Measurements from ENCODE around the gene HS1BP3.

Gene HS1BP3

DNA sequence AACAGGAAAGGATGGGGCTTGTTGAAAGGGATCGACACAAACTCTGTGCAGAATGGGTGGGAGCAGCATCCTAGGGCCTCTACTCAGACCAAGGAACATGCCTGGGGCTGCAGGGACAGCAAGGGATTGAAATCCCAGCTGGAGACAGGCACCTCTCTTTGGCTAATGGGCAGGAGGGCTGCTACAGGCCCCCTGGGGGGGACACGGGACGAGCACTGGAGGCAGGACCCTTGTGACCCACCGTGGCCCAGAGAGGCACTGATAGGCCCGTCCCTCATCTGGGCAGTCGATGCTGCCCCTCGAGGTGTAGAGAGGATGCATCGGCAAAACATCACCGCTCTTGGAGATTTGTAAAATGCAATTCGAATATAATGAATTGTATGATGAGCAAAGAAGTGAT is 5.1 kb downstream of the HS1BP3 start:
- no peak for DNase-seq (ENCODE audit: low spot score)

DNA sequence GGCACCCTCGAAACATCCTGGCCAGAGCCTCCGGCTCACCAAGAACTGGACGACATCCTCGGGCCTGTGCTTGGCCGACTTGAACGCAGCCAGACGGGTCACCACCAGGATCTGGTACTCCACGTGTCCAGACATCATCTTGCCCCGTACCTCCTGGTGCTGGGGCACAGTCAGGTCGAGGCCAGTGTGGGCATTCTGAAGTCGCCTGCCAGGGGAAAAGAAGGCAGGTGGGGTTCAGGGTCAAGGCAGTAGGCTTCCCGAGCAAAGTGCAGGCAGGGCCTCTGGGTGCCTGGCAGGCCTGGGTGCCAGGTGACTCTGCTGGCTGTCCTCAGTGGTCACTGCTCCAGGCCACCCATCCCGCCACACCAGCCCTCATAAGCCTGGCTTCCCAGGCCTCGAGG is 5.6 kb downstream of the HS1BP3 start:
- DNase-seq (ENCODE audit: low spot score), result no peak

DNA sequence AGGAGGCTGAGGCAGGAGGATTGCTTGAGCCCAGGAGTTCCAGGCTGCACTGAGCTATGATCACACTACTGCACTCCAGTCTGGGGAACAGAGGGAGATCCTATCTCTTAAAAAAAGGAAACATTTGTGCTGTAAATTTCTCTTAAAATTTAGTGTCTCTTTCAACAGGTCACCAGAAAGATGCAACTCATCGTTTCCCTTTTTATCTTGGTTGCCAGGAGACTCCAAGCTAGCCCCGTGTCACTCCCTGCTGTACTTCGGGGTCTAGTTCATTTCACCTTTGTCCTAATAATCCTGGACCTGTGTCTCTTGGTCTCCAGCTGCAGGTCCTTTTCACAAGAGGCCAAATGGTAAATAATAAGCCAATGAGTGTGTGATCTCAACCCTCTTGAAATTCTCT is 7.1 kb downstream of the HS1BP3 start:
- DNase-seq (ENCODE audit: low spot score), result no peak

DNA sequence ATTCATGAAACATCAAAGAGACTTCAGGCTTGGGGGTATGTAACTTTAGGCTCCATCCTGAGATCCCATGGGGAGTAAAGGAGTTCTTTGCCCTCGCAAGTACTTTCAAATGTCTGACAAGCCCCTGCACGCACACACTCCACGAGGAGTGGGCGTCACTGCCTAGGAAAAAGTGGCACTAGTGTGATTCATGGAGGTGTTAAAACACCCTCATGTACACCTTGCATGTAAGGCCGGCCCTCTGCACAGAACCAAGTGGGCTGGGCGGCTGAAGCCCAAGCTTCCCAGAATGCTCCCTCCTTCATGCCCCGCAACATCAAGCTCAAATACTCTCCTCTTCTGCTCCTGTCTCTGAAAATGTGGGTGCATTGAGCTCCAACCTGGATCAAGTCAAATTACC is 7.8 kb downstream of the HS1BP3 start:
- DNase-seq (ENCODE audit: low spot score), result no peak

DNA sequence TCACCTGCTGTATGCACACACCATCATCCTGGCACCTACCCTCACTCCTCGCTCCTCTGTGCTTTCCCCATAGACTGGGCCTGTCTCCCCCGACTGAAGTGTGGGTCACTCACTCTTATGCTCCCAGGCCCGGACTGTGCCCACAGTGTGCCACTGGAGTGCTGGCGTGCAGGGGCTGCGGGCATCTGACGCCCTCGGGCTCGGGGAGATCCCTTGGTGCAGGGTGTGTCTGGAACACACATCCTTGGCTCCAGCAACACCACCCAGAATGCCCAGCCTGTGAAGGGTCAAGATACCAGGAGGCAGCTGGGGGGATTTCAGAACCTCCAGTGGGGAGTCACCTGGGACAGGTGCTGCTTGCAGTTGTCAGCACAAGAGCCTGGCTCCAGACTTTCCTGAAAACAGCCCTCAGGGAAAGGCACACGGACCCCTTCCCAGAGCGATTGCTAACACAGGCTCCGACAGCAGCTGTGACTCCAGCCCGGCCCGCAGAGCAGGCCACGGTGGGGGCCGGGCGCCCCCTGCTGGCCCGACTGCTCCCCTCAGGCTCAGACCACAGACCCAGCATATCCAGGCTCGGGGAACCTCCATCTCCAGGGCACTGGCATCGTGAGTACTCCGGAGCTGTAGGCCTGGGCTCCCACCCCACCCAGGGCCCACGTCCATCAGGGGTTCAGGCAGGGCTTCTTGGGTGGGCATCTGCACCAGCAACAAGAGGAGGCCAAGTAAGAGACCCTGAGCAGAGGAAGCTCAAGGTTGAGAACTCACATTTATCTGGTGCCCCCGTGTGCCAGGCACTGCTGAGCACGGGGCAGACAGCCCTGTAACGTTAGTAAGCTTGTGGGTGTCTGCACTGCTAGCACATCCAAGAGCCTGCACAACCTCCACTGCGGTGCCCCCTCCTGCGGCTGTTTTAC is 8.6 kb downstream of the HS1BP3 start:
- DNase-seq (ENCODE audit: low spot score), result peak; percentile 67

DNA sequence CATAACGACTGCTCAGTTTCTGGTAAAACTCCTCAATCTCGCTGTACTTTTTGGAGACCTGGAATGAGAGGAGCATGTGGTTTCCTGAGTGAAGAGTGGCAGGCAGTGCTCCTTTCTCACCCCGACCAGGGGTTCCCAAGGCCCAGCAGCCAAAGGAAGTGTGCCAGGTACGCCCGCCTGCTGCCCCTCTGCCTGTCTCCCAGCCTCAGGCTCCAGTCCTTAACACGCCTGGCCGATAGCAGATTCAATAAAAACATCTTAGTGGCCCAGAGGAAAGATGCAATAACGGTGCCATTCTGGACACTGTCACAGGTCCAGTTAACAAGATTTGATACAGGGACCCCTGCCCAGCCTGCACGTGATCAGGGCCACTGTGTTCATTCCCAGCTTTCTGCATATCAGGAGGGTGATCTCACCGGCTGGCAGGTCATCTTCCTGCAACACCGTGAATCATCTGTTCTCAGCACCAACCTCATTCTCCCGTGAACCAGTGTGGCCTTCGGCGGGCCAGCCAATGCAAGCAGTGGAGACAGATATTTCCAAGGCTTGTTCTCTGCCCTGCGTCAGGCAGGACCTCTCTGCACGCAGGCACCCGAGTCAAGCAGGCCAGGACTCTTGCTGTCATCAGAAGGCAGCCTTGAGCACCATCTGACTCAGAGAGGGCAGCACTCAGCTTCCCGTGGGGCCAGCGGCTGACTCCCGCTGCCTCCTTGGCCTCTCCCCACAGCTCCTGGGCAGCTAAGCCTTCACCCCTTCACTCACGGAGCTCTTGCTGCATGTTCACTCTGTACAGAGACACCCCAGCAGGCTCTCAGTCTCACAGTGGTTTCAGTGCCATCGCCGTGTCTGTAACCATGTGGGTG is 9.5 kb downstream of the HS1BP3 start:
- no peak for DNase-seq (ENCODE audit: low spot score)

DNA sequence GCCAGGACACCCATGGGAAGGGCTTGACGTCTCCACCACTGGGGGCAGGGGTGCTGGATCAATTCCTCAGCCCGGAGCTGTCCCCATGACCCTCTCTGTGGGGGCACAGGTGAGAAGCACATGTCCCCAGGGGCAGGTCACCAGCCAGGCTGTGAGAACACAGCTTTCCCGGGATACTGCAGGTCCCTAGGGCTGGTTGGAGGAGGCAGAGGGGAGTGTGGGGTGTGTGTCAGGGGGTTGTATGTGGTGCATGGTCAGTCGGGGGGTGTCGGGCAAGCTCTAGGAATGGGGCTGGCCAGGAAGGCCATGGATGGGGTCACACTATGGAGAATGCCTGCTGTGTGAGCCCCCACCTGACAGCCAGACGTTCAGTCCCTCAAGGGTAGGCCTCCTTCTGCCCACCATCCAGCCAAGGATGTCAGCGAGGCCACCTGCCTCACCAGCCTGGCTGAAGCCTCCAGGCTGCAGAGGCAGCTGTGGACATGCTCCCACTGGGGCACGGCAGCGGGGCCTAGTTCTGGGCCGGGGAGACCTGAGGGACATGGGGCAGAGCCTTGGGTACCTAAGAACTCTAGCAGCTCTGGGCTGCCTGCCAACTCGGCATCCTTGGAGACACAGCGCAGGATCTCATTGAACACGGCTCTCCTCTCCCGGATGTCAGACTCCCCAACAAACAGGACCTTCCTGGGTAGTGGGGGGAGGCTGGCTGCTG is 10.3 kb downstream of the HS1BP3 start:
- no peak for DNase-seq (ENCODE audit: low spot score)

DNA sequence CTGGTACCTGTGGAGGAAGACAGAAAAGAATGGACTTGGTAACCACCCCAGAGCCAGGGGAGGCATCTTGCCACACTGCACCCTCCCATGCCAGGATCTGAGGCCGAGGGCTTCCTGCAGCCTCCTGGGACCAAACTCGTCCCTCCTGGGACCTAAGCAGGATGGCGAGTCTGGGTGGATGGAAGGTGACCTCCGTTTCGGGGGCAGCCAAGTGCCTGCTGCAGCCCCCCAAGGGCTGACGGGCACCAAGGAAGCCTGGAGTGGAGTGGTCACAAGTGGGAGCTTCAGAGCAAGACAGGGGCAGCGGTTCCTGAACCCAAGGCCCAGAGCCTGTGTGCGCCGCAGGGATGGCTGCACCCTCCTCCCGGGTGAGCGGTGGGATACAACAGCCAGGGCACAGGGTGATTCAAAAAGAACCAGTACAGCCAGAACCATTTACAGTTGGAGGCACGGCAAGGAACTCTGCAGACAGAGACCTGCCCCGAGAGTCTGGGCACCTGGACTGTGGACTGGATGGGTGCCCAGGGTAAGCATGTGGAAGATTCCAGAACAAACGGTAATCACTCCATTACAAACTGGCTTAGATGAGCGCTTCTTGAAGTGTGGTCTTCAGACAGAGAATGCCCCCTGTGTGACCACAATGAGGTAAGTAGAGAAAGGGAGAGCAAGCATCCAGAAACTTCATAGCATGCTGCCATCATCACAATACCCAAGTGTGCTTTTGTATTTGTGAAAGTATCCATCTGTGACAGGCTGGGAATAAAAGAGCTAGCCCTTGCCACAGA is 12.1 kb downstream of the HS1BP3 start:
- DNase-seq (ENCODE audit: low spot score), result no peak

DNA sequence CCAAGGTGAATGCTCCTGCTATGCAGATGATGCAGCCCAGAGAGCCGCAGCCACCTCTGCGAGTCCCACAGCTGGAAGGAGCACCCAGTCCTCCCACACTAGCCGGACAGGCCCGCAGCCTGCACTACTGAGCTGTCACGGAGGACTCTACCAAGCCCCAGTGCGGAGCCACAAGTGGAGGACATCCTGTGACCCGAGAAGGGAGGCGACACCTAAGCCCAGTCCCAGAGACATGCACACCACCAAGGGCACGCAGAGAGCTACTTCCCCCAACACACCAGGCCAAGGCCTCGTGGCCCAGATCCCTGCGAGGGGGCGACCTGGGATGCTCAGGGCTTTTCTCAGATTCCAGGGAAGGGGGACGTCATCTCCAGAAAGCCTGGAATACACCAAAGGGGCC is 12.9 kb downstream of the HS1BP3 start:
- no peak for DNase-seq (ENCODE audit: low spot score)

DNA sequence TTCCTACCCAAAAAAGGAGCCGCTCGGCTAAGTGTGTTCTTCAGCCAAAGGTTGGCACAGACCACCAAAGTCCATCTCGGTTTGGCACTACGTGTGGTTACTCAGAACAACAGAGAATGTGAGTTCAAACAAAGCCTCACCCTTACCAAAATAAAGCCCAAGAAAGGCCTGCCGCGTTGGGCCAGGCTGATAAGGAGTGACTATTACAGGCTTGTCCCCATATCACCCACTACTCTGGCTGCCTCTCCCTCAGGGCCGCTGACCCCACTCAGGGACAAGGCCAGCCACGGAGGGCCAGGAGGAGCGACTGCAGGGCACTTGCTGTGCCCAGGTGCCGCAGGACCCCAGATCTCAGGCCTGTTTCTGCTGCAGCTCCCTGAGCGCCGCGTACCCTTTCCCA is 13.8 kb downstream of the HS1BP3 start:
- DNase-seq (ENCODE audit: low spot score), result no peak

DNA sequence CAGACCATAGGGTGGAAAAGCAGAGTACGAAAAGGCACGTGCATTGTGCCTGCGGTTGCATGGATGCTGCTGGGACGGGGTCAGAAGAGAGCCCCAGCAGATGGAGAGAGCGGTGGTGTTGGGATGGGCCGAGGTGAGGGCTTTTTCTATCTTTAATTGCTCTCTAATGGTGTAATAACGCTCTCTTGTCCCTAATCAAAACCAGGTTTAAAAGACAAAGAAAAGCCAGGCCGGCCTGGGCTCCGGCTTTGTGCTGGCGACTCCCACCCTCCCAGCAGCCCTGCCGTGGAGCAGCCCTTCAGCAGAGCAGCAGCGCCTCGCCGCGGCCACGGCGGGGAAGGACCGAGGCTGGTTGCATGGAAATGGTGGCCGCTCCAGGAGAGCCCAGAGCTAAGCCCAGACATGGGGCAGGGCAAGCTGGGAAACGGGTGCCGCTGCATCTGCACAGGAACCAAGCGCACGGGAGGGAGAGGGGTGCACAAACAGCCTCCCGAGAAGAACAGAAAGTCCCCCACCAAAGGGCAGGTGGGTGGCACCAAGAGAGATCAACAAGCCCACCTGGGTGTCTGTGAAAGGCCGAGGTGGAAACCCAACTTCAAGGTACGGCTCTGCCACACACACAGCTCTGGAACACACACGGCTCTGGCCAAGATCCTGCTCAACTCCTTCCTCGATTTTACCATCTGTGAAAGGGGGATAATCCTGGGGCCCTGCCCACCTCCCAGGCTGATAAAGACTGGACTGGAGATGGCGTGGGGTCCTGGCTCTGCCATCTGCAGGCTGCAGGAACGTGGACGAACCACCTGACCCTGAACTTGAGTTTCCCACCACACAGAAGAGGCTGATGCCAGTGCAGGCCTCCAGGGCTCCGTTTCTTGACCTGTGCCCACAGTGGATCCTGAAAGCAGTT is 15.0 kb downstream of the HS1BP3 start:
- DNase-seq (ENCODE audit: low spot score), result peak; percentile 17

DNA sequence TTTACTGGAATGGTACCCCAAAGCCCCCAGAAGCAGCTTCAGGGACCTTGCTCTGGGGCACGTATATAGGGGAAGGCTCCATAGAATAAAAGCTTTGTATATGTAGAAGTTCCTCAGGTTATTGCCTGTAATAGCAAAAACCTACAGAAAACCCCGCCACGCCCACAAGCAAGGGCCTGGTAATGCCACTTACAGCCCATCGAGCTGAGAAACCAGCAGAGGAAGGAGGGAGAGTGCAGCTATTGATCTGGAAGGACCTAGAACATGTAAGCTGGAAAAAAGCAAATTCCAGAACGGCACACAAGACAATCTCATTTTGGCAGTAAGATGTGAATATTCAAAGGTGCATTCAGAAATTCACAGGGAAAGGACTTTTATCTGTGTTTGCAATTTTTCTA is 15.8 kb downstream of the HS1BP3 start:
- no peak for DNase-seq (ENCODE audit: low spot score)

DNA sequence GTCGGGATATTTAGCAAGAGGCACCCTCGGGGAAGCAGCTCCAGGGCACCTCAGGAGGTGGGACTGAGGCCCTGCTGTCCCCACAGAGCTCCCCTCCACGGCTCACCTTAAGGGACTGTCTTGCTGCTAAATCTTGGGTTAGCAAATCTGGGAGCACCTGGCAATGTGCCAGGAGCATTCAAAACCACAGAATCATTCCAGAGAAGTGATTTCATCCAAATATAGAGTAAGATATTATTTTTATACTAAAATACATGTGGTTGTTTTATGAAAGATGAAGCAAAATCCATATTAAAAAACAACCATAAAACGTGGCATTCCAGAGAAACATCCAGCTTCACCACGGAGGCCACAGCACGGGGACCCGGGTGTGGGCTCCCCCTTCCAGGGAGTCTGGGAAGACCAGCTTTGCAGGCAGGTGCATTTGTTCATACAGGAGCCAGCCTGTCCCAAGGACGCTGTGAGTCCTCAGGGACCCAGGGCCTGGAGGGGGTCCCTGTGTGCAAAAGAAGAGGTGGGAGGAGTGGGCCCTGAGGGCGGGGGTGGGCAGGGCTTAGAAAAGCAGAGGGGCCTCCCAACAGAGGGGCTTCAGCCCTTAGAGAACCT is 16.3 kb downstream of the HS1BP3 start:
- DNase-seq (ENCODE audit: low spot score), result no peak

DNA sequence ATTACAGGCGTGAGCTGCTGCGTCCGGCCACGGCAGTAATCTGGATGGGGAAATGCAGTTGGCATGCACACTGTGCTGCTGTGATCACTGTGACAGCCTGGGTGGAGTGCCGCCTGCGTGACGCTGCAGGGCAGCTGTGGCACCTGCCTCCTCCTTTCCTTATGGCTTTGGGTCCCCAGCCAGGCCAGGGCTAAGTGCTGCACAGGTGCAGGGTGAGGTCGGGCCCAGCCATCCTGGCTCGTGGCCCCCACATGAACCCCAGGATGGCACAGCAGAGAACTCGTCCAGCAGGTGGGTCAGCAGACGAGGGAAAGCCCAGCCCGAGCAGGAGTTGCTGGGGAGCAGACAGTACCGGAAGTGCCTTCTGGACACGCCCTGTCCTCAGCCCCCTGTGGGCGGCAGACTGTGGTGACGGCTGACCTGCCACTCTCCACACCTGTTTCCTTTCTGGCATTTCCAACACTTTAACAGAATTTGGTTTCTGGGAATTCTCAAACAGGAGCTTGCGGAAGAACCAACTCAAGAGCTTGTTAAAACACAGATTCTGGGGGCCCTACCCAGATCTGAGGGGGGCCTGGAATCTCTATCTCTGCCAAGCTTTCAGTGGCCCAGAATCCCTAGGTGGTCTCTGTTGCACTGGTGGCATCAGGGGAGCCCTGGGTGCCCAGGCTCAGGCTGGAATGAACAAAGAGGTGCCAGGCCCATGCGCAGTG is 16.9 kb downstream of the HS1BP3 start:
- no peak for DNase-seq (ENCODE audit: low spot score)

DNA sequence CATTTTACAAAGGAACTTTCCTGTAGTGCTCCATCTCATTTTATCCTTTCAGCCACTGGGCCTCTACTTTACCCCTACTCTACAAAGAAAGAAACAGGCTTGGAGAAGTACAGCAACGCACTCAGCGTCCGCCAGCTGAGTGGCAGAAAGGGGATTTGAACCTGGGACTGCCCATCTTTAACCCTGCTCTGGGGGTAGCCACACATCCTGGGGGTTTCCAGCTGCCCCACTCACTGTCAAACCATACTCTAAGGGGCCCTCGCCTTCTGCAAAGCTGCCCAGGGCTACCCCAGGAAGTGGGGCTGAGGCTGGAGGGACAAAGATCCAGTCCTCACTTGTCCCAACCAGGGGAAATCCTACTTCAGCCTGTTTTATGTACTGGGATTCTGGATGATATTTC is 17.9 kb downstream of the HS1BP3 start:
- DNase-seq (ENCODE audit: low spot score), result no peak

DNA sequence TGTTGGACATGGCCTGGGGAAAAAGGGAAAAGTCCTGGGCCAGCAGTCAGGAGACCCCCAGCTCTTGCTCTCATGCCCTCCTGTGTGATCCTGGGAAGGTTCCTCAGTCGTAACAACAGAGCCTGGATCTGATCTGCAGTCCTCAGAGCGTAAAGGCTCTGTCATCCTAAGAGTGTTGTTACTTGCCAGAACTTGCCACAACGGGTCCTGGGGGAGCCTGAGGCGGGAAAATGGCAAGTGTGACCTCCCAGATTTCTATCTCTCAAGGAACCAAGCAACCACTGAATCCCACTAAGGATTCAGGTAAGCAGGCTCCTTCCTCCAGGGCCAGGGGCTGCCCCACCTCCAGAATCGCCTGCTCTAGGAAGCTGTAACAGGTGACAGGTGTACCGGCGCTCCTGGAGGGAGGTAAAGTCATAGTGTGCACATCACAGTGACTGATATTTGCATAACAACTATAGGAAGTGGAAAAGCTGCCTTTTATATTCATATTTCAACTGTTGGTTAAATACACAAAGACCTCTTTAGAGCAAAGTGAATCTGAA is 18.4 kb downstream of the HS1BP3 start:
- DNase-seq (ENCODE audit: low spot score), result no peak

DNA sequence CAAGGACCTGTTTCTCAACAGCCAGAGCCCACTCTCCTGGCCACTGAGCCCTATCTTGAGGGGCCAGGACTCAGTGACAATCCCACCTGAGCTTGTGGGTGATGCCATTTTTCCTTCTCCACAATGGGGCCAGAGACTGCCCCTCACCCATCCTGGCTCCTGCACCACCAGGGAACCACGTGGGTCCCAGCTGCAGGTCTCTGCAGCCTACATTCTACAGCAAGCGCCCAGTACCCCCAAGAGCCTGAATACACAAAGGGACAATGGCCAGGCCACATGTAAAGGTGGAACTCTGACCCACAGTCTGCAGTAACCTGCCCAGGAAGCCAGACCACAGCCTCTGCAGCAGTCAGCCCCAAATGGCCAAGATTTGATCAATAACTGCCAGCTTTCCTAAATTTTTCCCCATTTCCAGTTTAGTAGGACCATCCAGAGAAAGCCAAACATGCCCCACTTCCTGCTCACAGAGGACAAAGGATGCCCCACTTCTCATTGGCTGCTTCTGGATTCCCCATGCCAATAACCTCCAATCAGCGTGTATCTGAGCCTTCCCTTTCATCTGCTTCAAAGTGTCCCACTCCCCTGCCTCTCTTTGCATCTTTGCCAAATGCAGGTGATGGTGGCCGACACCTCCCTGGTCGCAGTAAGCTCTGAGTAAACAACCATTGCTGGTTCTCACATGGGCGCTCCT is 19.1 kb downstream of the HS1BP3 start:
- no peak for DNase-seq (ENCODE audit: low spot score)

DNA sequence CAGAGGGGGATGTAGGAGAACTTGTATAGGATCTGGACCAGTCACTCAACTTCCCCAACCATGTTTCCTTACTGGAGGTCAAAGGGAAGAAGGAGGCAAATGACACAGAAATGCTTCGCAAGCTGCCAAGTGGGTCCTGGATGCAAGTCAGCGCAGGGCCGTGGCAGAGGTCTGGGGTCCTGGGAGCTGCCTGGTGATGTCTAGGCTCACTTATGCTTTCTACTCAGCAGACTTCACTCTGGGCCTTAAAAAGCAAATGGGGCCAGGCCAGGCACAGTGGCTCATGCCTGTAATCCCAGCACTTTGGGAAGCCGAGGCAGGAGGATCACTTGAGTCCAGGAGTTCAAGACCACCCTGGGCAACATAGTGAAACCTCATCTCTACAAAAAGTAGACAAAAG is 19.9 kb downstream of the HS1BP3 start:
- DNase-seq (ENCODE audit: low spot score), result no peak

Data from CD4-positive, alpha-beta T cell treated with Interleukin-15 for 4 hours (primary cell).